DOHH2 (cell line): ENCODE measurements around the gene GNG8.
"Not testable (repeated sequence)": the region's sequence is repeated elsewhere in the genome, so short reads cannot be mapped to it uniquely, and the experiment has no call there.

Experiments used
- H3F3A ChIP-seq: fragments of 200-600 bp; sonication (generic), shearing (Covaris generic); 2 replicates; pipeline ENCODE4 v1.6.0; 2016; ENCODE audit warnings: antibody characterized with exemption, mild to moderate bottlenecking; ENCODE audit not compliant: control insufficient read depth, insufficient read depth
- H3K27ac ChIP-seq: fragments of 200-600 bp; sonication (generic); 2 replicates; pipeline ENCODE4 v1.5.1; 2014; ENCODE audit warnings: low read depth, mild to moderate bottlenecking, low read length, moderate library complexity
- H3K27me3 ChIP-seq: fragments of 200-600 bp; sonication (generic); 2 replicates; pipeline ENCODE4 v1.6.1; 2014; ENCODE audit warnings: mild to moderate bottlenecking, low read length, mixed read lengths; ENCODE audit not compliant: control insufficient read depth
- H3K36me3 ChIP-seq: fragments of 200-600 bp; sonication (generic); 2 replicates; pipeline ENCODE4 v1.6.1; 2014; ENCODE audit warnings: mild to moderate bottlenecking, low read length, moderate library complexity, mixed read lengths; ENCODE audit not compliant: control insufficient read depth
- H3K4me1 ChIP-seq: fragments of 200-600 bp; sonication (generic); 2 replicates; pipeline ENCODE4 v1.6.1; 2014; ENCODE audit warnings: mild to moderate bottlenecking, low read length, mixed read lengths; ENCODE audit not compliant: control insufficient read depth
- H3K4me2 ChIP-seq: fragments of 200-600 bp; sonication (generic); 2 replicates; pipeline ENCODE4 v1.6.0; 2014; ENCODE audit warnings: mild to moderate bottlenecking, low read length, moderate library complexity
- H3K4me3 ChIP-seq: fragments of 200-600 bp; sonication (generic); 2 replicates; pipeline ENCODE4 v1.5.1; 2014; ENCODE audit warnings: mild to moderate bottlenecking, low read length, mixed read lengths
- H3K79me2 ChIP-seq: fragments of 200-600 bp; sonication (generic); 2 replicates; pipeline ENCODE4 v1.6.1; 2014; ENCODE audit warnings: mild to moderate bottlenecking, low read length, mixed read lengths; ENCODE audit not compliant: control insufficient read depth
- H3K9me2 ChIP-seq: fragments of 200-600 bp; sonication (generic); replicated peaks from 2 replicates; pipeline ENCODE4 v1.6.1; 2014; ENCODE audit warnings: mild to moderate bottlenecking, low read length, mixed read lengths; ENCODE audit not compliant: control insufficient read depth
- H3K9me3 ChIP-seq: fragments of 200-600 bp; sonication (generic); 2 replicates; pipeline ENCODE4 v1.6.1; 2014; ENCODE audit warnings: antibody characterized with exemption, low read length, mixed read lengths; ENCODE audit not compliant: control insufficient read depth, insufficient read depth
- H4K20me1 ChIP-seq: fragments of 200-600 bp; sonication (generic); 2 replicates; pipeline ENCODE4 v1.6.0; 2014; ENCODE audit warnings: low read depth, mild to moderate bottlenecking, antibody characterized with exemption, low read length, moderate library complexity; ENCODE audit not compliant: control insufficient read depth, insufficient read depth
- CTCF ChIP-seq: fragments of 200-600 bp; sonication (generic); IDR thresholded peaks from one replicate; pipeline ENCODE4 v1.5.1; 2014; ENCODE audit warnings: antibody characterized with exemption, mild to moderate bottlenecking, low read depth, low read length; ENCODE audit not compliant: poor library complexity, severe bottlenecking
- EZH2phosphoT487 ChIP-seq: fragments of 200-600 bp; sonication (generic); IDR thresholded peaks from 2 replicates; pipeline ENCODE4 v1.6.1; 2017; ENCODE audit warnings: borderline replicate concordance, mild to moderate bottlenecking, antibody characterized with exemption, low read length, moderate library complexity, mixed read lengths

The GNG8 gene

DNA sequence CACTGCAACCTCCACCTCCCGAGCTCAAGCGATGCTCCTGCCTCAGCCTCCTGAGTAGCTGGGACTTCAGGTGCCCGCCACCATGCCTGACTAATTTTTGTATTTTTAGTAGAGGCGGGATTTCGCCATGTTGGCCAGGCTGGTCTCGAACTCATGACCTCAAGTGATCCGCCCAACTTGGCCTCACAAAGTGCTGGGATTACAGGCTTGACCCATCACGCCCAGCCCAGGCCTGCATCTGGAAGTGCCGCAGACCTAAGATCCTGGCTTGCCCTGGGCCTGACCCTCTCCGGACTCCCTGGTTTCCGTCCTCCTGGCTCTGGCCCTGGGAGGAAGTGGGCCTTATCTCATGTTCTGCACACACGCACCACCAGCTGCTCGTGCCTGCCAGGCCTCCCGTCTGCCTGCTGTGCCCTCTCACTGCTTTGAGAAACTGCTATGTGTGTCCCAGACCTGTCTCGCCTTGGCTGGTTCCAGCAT is 6.4 kb downstream of the GNG8 start:
- H3K27me3 ChIP-seq: peaks cover 29% of the 10 kb centered on the region
- no peaks in the 10 kb centered on the region for H3K36me3 ChIP-seq
- H3K4me1 ChIP-seq: peaks cover 22% of the 10 kb centered on the region
- H4K20me1 ChIP-seq: peaks cover 5% of the 10 kb centered on the region
- no peak for TF ChIP-seq CTCF
- no peak for TF ChIP-seq EZH2phosphoT487
- H3K4me3 ChIP-seq: no peak overlapping the region
- no peaks in the 10 kb centered on the region for H3K79me2 ChIP-seq
- H3F3A ChIP-seq: no peaks in the 10 kb centered on the region
- H3K4me2 ChIP-seq: no peak overlapping the region
- H3K9me2 ChIP-seq: no peaks in the 10 kb centered on the region
- no peaks in the 10 kb centered on the region for H3K9me3 ChIP-seq
- H3K27ac ChIP-seq: no peak overlapping the region

DNA sequence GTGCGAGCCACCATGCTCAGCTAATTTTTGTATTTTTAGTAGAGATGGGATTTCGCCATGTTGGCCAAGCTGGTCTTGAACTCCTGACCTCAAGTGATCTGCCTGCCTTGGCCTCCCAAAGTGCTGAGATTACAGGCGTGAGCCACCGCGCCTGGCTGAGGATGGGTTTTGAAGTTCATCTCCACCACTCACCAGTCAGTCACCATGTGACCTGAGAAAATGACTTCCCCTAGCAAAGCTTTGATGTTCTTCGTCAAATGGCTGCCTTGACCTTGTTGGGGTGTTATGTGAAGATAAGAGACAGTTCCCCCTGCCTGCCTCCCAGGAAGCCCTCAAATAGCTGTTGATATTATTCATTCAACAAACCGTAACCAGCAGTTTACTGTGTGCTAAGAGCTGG is 7.0 kb downstream of the GNG8 start:
- not testable (repeated sequence) for H3K4me2 ChIP-seq, H3F3A ChIP-seq, H3K4me3 ChIP-seq, H3K9me3 ChIP-seq, H4K20me1 ChIP-seq, H3K36me3 ChIP-seq, H3K9me2 ChIP-seq, H3K79me2 ChIP-seq, H3K27ac ChIP-seq
- Histone ChIP-seq H3K4me1 (peaks cover 24% of the 10 kb centered on the region), H3K27me3 (peaks cover 25% of the 10 kb centered on the region)

DNA sequence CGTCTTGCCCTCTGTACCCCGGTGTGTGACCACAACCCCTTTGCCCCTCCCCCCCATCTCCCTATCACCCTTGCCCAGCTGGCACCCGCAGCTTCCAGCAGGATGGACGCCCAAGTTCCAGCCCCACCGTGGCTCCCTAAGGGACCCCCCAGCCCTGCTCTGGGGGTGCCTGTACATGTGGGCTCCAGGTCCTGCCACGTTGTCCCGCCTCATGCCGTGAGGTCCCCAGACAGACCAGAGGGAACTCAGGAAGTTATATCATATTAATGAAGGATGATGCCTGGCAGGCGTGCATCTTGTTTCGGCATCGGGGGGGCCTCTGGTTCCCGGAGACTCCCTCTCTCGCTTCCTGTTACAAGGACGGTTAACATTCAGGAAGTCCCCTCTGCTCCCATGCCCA is 9.6 kb downstream of the GNG8 start:
- Histone ChIP-seq H3K9me3 (no peaks in the 10 kb centered on the region), H4K20me1 (no peaks in the 10 kb centered on the region), H3F3A (no peaks in the 10 kb centered on the region), H3K9me2 (no peaks in the 10 kb centered on the region), H3K4me1 (peaks cover 15% of the 10 kb centered on the region), H3K36me3 (no peaks in the 10 kb centered on the region), H3K4me3 (no peak overlapping the region), H3K27me3 (peaks cover 10% of the 10 kb centered on the region), H3K27ac (no peak overlapping the region), H3K4me2 (no peak overlapping the region), H3K79me2 (no peaks in the 10 kb centered on the region)
- TF ChIP-seq EZH2phosphoT487: no peak
- TF ChIP-seq CTCF: no peak

DNA sequence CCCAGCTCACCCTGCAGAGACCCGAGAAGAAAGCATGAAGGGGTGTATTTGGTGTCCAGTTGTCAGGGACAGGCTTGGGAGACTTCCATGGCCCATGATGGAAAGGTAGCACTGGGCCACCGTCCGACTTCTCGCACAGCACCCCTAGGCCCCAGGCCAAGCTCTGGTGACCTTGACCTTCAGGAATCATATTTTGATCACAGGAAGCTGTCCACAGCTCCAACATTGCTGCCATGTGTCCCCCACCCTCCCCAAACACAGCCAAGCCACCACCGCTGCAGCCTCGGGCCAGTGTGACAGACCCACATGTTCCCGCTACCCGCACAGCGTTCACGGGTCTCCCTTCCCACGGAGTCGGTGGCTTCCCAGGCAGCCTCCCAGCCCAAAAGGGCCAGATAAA is 10.3 kb downstream of the GNG8 start:
- Histone ChIP-seq H3F3A (no peaks in the 10 kb centered on the region), H3K9me2 (no peaks in the 10 kb centered on the region), H3K9me3 (no peaks in the 10 kb centered on the region), H3K79me2 (no peaks in the 10 kb centered on the region), H3K4me1 (peaks cover 16% of the 10 kb centered on the region), H4K20me1 (no peaks in the 10 kb centered on the region), H3K36me3 (no peaks in the 10 kb centered on the region), H3K27me3 (peaks cover 5% of the 10 kb centered on the region), H3K4me3 (no peak overlapping the region), H3K4me2 (no peak overlapping the region; the same call in 1 of the 2 replicates), H3K27ac (no peak overlapping the region)
- TF ChIP-seq EZH2phosphoT487 (no peak), CTCF (no peak)
